DMS53 treated with DMSO at 0.1 percent for 48 hours (cell line): ENCODE data around the gene ZSWIM6.
"Not testable (repeated sequence)": the region's sequence is repeated elsewhere in the genome, so short reads cannot be mapped to it uniquely, and the experiment has no call there.

Experiments used
- DNase-seq: peaks from one replicate; lab custom pipeline; 2025; ENCODE audit not compliant: unreplicated experiment; lab: John Stamatoyannopoulos, UW

ZSWIM6 gene

DNA sequence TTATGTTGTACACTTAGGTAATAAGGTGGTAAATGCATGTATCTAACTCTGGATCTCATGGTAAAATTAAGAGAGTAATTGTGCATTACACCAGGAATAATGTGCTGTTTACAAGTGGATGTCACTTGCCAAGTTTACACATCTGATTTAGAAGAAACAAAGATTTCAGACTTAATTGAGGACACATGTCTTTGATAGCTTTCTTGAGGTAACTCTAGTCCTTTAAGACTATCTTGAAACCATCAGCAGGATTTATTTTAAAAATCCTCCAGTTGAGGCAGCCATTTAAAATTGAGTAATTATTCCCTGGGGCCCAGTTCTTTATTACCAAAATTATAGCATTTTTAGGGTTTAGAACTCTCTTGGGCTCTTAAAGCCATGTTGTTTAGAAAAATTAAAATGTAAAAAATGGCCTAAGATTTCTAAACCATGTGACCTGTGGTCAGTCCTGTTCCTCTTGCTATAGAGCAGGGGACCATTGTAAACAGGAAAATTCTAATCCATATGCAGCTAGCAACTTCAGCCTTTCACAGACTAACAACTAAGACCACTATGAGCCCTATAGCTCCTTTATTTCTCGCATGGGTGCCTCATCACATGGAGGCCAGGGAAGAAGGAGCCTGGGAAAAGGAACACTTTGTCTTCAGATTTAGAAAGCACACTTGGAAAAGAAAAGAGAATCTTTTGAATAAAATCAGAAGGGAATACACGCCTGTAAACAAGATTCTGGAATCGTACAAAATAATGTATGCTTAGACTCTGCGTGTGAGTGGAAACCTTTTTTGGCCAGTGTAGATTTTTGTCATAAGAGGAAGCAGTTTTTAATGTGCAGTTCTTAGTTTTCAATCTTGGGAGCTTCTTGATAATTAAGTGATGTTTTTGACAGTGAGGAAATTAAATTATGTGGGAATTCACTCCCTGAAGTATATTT is 71.2 kb downstream of the ZSWIM6 start:
- DNase-seq: no peak

DNA sequence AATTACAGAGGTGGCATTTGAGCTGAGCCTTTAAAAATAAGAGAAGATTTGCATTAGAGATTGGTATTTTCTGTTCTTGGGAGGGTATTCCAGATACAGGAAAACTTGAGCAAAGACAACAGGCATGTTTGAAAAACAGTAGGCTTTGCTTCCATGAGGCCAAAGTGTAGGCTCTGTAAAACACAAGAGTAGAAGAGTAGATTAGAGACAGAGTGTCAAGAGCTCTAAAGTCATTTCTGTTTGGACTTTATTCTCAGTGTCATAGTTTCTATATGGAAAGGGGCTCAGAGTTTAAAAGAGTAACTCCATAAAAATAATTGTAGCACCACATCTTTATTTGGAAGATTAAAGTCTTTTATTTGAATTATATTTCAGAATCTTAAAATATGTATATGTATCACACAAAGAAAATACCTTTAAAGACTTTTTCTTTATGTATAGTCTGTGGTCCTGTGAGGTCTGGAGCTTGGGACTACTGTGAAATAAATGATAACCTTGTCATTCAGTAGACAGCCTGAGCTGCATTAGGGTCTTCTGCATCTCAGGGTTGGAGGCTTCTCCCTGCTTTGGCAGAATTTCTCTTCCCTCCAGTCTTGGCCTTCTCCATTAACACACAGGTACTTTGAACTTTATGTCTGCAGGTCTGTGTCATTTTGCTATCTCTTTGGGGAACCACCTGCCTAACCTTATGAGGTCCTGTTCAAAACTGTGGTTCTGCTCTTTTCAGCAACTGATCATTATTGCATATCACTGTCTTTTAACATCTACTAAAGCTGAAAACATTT is 73.6 kb downstream of the ZSWIM6 start:
- DNase-seq: no peak

DNA sequence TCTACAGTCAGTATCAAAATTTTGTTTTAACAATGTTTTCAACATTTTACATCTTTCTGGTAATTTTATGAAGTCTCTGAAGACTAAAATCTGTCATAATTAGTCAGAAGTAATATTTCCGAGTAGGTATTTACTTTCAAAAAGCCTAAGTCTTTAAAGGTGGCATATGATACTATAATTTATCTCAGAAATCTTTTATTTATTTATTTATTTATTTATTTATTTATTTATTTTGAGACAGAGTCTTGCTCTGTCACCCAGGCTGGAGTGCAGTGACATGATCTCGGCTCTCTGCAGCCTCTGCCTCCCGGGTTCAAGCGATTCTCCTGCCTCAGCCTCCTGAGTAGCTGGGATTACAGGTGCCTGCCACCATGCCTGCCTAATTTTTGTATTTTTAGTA is 74.4 kb downstream of the ZSWIM6 start:
- not testable (repeated sequence) for DNase-seq

- DNase-seq: no peak
These were observed 75.7 kb downstream of the ZSWIM6 start for GRCh38 chr5:61407706-61408270.

DNA sequence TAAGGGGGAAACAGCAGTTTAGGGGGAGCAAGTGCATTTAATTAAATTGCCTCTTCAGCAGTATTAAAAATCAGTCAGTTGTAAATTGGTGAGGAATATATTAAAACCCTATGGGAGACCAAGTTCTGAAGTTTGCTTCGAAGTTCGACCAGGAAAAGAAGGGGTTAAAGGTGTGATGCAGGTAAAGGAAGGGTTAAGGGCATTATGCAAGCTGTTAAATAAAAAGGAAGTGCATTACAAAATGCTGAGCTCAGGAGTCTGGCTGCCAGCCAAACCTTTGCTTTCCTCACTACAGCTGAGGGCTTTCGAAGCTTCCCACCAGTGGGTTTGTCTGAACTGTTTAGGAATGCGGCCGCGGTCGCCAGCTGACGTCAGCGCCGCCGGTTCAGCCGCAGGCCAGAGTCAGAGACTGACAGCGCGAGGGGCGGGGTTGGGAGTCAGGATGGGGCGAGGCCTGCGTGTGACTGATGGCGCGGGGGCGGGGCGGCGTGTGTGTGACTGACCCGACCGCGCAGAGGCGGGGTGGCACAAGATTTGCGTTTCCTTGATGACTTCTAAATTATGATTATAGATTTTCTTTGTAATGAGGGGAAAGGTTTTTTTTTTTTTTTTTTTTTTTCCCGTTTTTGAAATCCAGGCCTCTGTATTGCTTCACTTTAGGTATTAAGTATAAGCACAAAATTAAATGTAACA is 76.6 kb downstream of the ZSWIM6 start:
- peak; percentile 98 for DNase-seq

- DNase-seq: no peak
These were observed 77.5 kb downstream of the ZSWIM6 start for GRCh38 chr5:61409568-61409967.

GRCh38 chr5:61410811-61411210 is 78.8 kb downstream of the ZSWIM6 start:
- no peak for DNase-seq

DNA sequence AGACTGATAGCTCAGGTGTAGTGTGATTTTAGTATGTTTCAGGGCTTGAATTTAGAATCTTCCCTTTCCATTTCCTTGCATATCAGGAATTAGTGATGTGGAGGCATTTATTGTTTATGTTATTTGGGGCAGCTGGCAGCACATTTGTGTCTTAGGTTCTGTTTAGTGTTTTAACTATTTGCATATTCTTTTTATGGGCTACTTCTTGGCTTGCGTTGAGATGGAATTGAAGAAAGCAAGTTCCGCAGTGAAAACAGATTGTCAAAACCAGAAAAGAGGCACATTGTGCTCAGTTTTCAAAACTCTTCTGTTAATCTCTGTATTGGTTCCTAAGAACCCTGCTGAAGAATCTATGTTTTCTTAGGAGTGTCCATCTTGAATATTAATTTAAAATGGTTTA is 80.3 kb downstream of the ZSWIM6 start:
- DNase-seq: no peak

- not testable (repeated sequence) for DNase-seq
These were observed 81.1 kb downstream of the ZSWIM6 start for GRCh38 chr5:61413205-61413604.

- no peak for DNase-seq
These were observed 82.7 kb downstream of the ZSWIM6 start for GRCh38 chr5:61414806-61415205.

GRCh38 chr5:61416010-61416409 is 84.0 kb downstream of the ZSWIM6 start:
- no peak for DNase-seq

DNA sequence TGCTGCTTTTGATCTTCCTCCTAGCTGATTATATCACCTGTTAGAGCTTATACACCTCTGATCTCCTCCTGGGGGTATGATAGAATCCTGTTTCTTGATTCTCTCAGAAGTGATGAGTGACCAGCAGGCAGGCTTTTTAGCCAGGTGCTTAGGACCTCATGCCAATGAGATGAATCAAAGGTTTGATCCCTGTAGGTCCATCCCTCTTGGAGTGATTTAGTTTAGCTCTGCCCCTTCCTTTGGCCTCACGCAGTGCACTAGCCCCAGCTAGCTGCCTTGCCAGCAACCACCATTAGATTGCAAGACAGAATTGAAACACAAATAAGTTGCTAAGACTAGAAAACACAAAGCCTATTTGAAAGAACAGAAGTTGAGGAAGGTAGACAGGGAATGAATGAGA is 84.4 kb downstream of the ZSWIM6 start:
- no peak for DNase-seq

- no peak for DNase-seq
These were observed 85.3 kb downstream of the ZSWIM6 start for GRCh38 chr5:61417340-61417739.

GRCh38 chr5:61417851-61418250 is 85.8 kb downstream of the ZSWIM6 start:
- no peak for DNase-seq

GRCh38 chr5:61419106-61419505 is 87.0 kb downstream of the ZSWIM6 start:
- DNase-seq: no peak

DNA sequence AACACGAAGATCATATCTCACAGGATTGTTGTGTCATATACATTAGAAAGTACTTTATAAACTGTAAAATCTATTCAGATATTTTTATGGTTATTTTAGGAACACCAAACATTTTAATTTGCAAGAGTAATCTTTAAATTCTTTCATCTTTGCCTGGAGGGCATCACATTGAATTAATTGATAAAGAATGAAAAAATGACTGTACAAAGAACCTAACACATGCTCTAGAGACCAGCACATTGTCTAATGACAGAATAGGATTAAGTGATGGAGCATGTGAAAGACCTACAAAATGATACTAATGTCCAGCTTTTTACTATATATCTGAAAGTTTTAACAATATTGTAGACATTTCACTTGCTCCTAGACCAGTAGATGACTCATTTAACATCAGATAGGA is 88.0 kb downstream of the ZSWIM6 start:
- no peak for DNase-seq

GRCh38 chr5:61421262-61421661 is 89.2 kb downstream of the ZSWIM6 start:
- DNase-seq: not testable (repeated sequence)

DNA sequence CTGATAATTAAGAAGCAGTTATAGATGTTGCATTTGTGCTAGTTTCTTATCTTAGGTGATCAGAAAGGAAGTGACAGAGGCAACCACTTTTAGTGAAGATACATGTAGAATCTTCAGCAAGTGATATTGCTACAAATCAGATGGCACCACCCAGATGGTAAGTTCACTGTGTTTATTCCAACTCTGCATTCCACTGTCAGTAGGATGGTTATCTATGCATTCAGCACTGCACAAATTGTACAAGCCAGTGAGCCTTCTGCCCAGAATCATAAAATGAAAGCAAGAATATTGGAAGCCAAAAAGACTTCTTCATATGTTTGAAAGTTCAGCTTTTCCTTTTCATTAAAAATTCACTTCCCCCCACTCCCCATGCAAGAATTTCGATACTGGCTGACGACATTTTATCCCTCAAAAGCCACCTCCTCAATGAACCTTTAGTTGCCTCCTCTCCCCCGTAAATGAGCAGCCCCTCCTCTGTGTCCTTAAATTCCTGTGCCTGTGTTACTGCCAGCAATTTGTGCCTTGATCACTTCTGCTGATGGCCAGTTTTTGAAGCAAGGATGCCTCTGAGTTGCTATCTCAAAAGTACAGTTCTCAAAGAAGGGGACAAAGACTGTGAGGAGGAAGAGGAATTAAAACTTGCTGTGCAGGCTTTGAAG is 91.6 kb downstream of the ZSWIM6 start:
- no peak for DNase-seq

GRCh38 chr5:61425918-61426317 is 93.9 kb downstream of the ZSWIM6 start:
- no peak for DNase-seq

- DNase-seq: no peak
These were observed 97.8 kb downstream of the ZSWIM6 start for GRCh38 chr5:61429906-61430305.
